ENCODE measurements around the gene MLST8.

Gene MLST8

DNA sequence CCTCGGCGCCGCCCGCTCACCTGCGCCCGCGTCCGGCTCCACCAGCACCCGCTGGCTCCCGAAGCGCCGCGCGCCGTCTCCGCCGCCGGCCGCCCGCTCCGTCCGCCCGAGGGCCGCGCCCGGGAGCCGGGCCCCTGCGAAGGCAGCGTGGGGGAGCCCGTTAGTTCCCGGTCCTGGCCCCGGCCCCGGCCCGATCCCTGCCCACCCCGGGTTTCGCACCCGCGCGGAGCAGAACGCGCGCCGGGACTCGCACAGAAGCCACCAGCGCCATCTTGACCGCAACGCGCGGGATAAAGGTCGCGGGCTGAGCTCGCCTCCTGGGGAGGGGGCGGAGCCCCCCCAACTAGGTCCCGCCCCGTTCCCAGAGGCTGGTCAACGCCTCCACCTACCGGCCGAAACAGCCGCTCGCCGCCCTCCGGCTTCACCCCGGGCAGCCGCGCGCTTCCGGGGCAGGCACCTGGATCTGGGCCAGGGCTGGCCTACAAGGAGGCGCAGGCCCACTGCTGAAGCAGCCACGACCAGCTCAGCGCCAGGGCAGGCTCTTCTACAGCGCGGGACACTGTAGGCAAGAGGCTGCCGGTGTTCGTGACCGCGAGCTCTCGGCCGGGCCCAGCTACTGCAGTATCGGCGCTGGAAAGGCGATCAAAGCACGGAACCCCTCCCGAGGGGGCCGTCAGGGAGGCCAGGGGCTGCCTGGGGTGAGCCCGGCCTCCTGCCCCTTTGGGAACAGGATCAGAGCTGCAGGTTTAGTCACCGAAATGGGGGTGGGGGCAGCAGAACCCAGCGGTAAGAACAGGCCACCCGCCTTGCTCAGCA lies 46.2 kb downstream of the MLST8 start, which contains the start of gene ECI1 (continued):
- TF ChIP-seq ZNF324 (tag by site-specific recombination; IDR thresholded peaks at IDR 0.05) (0 out of 2 replicates have a peak, but pooled peaks have one; percentile 42), GLI4 (tag by site-specific recombination; IDR thresholded peaks at IDR 0.05) (no peak), PATZ1 (tag by site-specific recombination; IDR thresholded peaks at IDR 0.05) (peak; percentile 100), HIC1 (tag by site-specific recombination; IDR thresholded peaks at IDR 0.05) (peak; percentile 100), ZNF629 (tag by site-specific recombination; IDR thresholded peaks at IDR 0.05) (peak; percentile 76), ZNF529 (tag by site-specific recombination; IDR thresholded peaks at IDR 0.05; ENCODE audit: insufficient replicate concordance) (no peak), ATF2 (tag by site-specific recombination; IDR thresholded peaks at IDR 0.05; ENCODE audit: low read depth) (no peak), HOXA7 (CRISPR knock-in tag; IDR thresholded peaks at IDR 0.05; ENCODE audit: borderline replicate concordance) (no peak), OVOL3 (tag by site-specific recombination; IDR thresholded peaks at IDR 0.05) (no peak), ZNF530 (tag by site-specific recombination; IDR thresholded peaks at IDR 0.05; ENCODE audit: low read depth) (no peak), ZBTB8A (tag by site-specific recombination; IDR thresholded peaks at IDR 0.05) (peak; percentile 97), ZNF48 (tag by site-specific recombination; IDR thresholded peaks at IDR 0.05) (no peak), ZNF843 (tag by site-specific recombination; IDR thresholded peaks at IDR 0.05) (peak; percentile 75), ZNF510 (tag by site-specific recombination; IDR thresholded peaks at IDR 0.05; ENCODE audit: insufficient replicate concordance) (no peak), ZSCAN5A (tag by site-specific recombination; IDR thresholded peaks at IDR 0.05) (no peak; the same call in 1 of the 2 replicates), ZXDB (tag by site-specific recombination; IDR thresholded peaks at IDR 0.05) (peak; percentile 94), ZNF274 (IDR thresholded peaks at IDR 0.05; ENCODE audit: low read length) (no peak), ZNF274 (tag by site-specific recombination; IDR thresholded peaks at IDR 0.05; ENCODE audit: borderline replicate concordance) (no peak), ZNF26 (tag by site-specific recombination; IDR thresholded peaks at IDR 0.05) (no peak), ZNF747 (tag by site-specific recombination; IDR thresholded peaks at IDR 0.05) (no peak), ZNF155 (tag by site-specific recombination; IDR thresholded peaks at IDR 0.05) (no peak), ZNF175 (tag by site-specific recombination; IDR thresholded peaks at IDR 0.05) (no peak)
- TF ChIP-seq, protein P1, sequence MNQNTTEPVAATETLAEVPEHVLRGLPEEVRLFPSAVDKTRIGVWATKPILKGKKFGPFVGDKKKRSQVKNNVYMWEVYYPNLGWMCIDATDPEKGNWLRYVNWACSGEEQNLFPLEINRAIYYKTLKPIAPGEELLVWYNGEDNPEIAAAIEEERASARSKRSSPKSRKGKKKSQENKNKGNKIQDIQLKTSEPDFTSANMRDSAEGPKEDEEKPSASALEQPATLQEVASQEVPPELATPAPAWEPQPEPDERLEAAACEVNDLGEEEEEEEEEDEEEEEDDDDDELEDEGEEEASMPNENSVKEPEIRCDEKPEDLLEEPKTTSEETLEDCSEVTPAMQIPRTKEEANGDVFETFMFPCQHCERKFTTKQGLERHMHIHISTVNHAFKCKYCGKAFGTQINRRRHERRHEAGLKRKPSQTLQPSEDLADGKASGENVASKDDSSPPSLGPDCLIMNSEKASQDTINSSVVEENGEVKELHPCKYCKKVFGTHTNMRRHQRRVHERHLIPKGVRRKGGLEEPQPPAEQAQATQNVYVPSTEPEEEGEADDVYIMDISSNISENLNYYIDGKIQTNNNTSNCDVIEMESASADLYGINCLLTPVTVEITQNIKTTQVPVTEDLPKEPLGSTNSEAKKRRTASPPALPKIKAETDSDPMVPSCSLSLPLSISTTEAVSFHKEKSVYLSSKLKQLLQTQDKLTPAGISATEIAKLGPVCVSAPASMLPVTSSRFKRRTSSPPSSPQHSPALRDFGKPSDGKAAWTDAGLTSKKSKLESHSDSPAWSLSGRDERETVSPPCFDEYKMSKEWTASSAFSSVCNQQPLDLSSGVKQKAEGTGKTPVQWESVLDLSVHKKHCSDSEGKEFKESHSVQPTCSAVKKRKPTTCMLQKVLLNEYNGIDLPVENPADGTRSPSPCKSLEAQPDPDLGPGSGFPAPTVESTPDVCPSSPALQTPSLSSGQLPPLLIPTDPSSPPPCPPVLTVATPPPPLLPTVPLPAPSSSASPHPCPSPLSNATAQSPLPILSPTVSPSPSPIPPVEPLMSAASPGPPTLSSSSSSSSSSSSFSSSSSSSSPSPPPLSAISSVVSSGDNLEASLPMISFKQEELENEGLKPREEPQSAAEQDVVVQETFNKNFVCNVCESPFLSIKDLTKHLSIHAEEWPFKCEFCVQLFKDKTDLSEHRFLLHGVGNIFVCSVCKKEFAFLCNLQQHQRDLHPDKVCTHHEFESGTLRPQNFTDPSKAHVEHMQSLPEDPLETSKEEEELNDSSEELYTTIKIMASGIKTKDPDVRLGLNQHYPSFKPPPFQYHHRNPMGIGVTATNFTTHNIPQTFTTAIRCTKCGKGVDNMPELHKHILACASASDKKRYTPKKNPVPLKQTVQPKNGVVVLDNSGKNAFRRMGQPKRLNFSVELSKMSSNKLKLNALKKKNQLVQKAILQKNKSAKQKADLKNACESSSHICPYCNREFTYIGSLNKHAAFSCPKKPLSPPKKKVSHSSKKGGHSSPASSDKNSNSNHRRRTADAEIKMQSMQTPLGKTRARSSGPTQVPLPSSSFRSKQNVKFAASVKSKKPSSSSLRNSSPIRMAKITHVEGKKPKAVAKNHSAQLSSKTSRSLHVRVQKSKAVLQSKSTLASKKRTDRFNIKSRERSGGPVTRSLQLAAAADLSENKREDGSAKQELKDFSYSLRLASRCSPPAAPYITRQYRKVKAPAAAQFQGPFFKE (tag by site-specific recombination; IDR thresholded peaks at IDR 0.05; ENCODE audit: borderline replicate concordance), result no peak

All from HEK293 (cell line).